Vagina (tissue), 2 donors: ENCODE data around the gene MAPK1. TPM values are rescaled to one million over a fixed set of nuclear protein-coding genes. Genes with fewer than 3 reads are reported as not detected.
"Not testable (repeated sequence)": the region's sequence is repeated elsewhere in the genome, so short reads cannot be mapped to it uniquely, and the experiment has no call there.

Experiments used
- DNase-seq, 2 donors: peaks; one replicate each; pipeline ENCODE4 v3.0.0-alpha.2; 2017; ENCODE audit errors: extremely low spot score in 2 of 2
- H3K27ac ChIP-seq: fragments of 200-600 bp; sonication (generic); one replicate; pipeline ENCODE4 v1.5.1; 2019
- H3K27me3 ChIP-seq: fragments of 200-600 bp; sonication (generic); one replicate; pipeline ENCODE4 v1.5.1; 2019
- H3K36me3 ChIP-seq, 2 donors: fragments of 200-600 bp; sonication (generic); one replicate each; pipeline ENCODE4 v1.5.1; 2017 to 2019
- H3K4me1 ChIP-seq: fragments of 200-600 bp; sonication (generic); one replicate; pipeline ENCODE4 v1.5.1; 2019
- H3K4me3 ChIP-seq, 2 donors: fragments of 200-600 bp; sonication (generic); 1 replicate in 1 of 2; 2 replicates in 1 of 2; pipeline ENCODE4 v1.5.1; 2016 to 2019
- H3K9me3 ChIP-seq: fragments of 200-600 bp; sonication (generic); one replicate; pipeline ENCODE4 v1.5.1; 2019
- CTCF ChIP-seq, 3 experiments: fragments of 450-650 bp in 2 of 3; fragments of 200-600 bp in 1 of 3; sonication (generic) in 1 of 3; IDR thresholded peaks; one replicate each; pipeline ENCODE4 v1.5.1; 2017 to 2019; ENCODE audit warnings: antibody characterized with exemption in 3 of 3, mild to moderate bottlenecking in 2 of 3, moderate library complexity in 2 of 3
- POLR2A ChIP-seq, 2 donors: fragments of 450-650 bp; IDR thresholded peaks; one replicate each; pipeline ENCODE4 v1.6.1; 2017; ENCODE audit warnings: antibody characterized with exemption in 2 of 2, mild to moderate bottlenecking in 2 of 2, moderate library complexity in 2 of 2
- POLR2AphosphoS5 ChIP-seq, 2 donors: sonication (generic); formaldehyde crosslinking; IDR thresholded peaks; one replicate each; pipeline ENCODE4 v1.9.0; 2017; ENCODE audit warnings: antibody characterized with exemption in 2 of 2, mild to moderate bottlenecking in 2 of 2, low read depth in 1 of 2; ENCODE audit not compliant: insufficient read depth in 1 of 2
- intact Hi-C: fragments of 100-400 bp; cut with DNase I; formaldehyde crosslinking; loops from one replicate; pipeline ENCODE4 v1.15.1; 2023
- total RNA-seq: library from RNA; depleted of rRNA; stranded (reverse); fragments of >200 nt; gene quantifications from one replicate; pipeline ENCODE4 v1.2.3, GENCODE V29; 2016

Gene MAPK1
- total RNA-seq, 1 donor from 2014 or later: 44.9 TPM

- Histone ChIP-seq H3K4me3 (no peak overlapping the region), H3K27me3 (no peaks in the 10 kb centered on the region), H3K4me1 (peaks cover 3% of the 10 kb centered on the region), H3K9me3 (no peaks in the 10 kb centered on the region), H3K36me3 (no peaks in the 10 kb centered on the region), H3K27ac (no peak overlapping the region)
- DNase-seq: no peak
- TF ChIP-seq CTCF (IDR thresholded peaks at IDR 0.05): no peak
- intact Hi-C loops: no loop called here
These were observed 148.9 kb downstream of the MAPK1 start for GRCh38 chr22:21718499-21718898.

- intact Hi-C loops, DNase-seq, H3K27me3 ChIP-seq, H3K36me3 ChIP-seq, H3K27ac ChIP-seq, H3K4me3 ChIP-seq, H3K4me1 ChIP-seq, H3K9me3 ChIP-seq: not testable (repeated sequence)
These were observed 150.9 kb downstream of the MAPK1 start for GRCh38 chr22:21716395-21717122.

DNA sequence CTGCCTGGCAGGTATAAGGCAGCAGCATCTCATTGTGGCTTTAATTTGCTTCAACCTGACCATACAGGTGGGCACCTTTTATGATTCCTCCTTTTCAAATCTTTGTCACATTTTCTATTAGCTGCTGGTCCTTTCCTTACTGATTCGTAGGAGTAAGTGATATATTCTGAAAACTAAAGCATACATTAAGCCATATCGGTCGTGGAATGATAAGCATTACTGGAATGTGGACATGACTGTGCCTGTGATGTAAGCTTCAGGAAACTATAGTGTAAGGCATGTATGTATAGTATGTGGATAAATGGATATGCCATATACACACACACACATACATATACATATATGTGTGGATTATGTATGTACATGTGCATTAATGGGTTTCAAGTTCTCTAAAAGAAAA is 152.7 kb downstream of the MAPK1 start:
- DNase-seq: no peak
- no peaks in the 10 kb centered on the region for H3K27me3 ChIP-seq
- H3K9me3 ChIP-seq: no peaks in the 10 kb centered on the region
- no peak for TF ChIP-seq POLR2AphosphoS5 (IDR thresholded peaks at IDR 0.05; ENCODE audit: insufficient read depth in 1 of 2, low read depth in 1 of 2)
- TF ChIP-seq CTCF (IDR thresholded peaks at IDR 0.05): no peak
- no peak for TF ChIP-seq POLR2A (IDR thresholded peaks at IDR 0.05)
- intact Hi-C loops: loop anchor here (5.0 kb wide), 1 partner anchor 223 kb away; no protein-coding TSS in a partner anchor
- no peak overlapping the region for H3K4me3 ChIP-seq
- no peaks in the 10 kb centered on the region for H3K36me3 ChIP-seq
- H3K4me1 ChIP-seq: peaks cover 10% of the 10 kb centered on the region
- H3K27ac ChIP-seq: no peak overlapping the region

DNA sequence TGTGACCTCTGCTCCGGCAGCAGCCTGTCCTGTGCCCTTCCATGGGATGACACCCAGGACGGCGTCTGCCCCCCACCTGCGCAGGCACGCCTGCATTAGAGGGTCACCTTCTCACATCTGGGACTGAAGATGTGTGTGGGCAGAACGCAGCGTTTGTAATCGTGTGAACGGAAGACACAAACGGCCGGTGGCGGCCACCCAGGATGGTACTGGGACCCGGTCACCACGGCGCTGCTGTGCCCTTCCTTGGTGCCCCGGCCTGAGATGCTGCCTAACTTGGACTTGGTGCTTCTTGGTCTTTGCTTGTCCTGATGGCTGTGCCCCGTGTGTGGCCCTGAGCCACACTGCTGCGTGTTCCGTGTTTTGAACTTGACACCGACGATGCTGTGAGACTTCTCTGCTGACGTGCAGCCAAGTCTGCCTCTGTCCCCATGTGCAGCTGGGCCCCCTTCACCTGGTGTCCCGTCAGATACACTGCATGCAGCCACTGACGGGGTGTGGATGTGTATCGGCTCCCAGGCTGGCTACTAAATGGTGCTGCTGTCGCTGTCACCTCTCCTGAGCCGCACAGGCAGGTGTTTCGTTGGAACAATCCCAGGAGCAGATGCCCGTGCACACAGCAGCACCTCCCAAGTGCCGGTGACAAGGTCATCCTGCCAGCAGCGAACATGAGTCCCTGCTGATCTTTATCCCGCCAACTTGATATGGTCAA is 153.2 kb downstream of the MAPK1 start:
- H3K36me3 ChIP-seq: no peaks in the 10 kb centered on the region
- H3K27me3 ChIP-seq: no peaks in the 10 kb centered on the region
- intact Hi-C loops: loop anchor here (5.0 kb wide), 1 partner anchor 223 kb away; no protein-coding TSS in a partner anchor
- no peak overlapping the region for H3K4me3 ChIP-seq
- TF ChIP-seq CTCF (IDR thresholded peaks at IDR 0.05): no peak
- TF ChIP-seq POLR2AphosphoS5 (IDR thresholded peaks at IDR 0.05; ENCODE audit: insufficient read depth in 1 of 2, low read depth in 1 of 2): no peak
- TF ChIP-seq POLR2A (IDR thresholded peaks at IDR 0.05): no peak
- no peak overlapping the region for H3K27ac ChIP-seq
- no peaks in the 10 kb centered on the region for H3K9me3 ChIP-seq
- DNase-seq: no peak
- peaks cover 10% of the 10 kb centered on the region for H3K4me1 ChIP-seq

DNA sequence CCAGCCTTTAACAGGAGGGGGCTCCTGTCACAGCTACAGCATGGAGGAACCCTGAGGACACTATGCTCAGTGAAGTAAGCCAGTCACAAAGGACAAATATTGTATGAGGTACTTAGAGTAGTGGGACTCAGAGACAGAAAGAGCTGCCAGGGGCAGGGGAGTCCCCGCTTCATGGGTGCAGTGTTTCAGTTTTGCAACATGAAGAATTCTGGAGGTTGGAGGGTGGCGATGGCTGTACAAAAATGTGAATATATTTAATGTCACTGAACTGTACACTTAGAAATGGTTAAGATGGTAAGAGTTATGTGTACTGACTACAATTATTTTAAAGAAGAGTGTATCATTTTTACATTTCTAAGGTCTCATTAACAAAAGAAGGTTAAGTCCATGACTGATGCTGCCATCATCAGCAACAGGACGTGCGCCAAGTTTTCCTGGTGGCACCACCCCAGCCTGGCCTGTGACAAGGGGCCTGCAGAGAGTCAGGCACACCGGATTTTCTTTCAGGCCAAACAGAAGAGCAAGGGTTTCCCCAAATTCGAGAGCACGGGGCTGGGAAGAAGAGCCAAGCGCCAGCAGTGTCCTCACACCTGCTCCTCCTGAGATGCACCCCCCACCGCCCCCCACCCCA is 153.9 kb downstream of the MAPK1 start:
- no peaks in the 10 kb centered on the region for H3K27me3 ChIP-seq
- H3K36me3 ChIP-seq: no peaks in the 10 kb centered on the region
- H3K4me3 ChIP-seq: peak overlapping the region in 1 of 2 donors; percentile 4
- peaks cover 10% of the 10 kb centered on the region for H3K4me1 ChIP-seq
- H3K27ac ChIP-seq: no peak overlapping the region
- no peak for TF ChIP-seq POLR2AphosphoS5 (IDR thresholded peaks at IDR 0.05; ENCODE audit: insufficient read depth in 1 of 2, low read depth in 1 of 2)
- TF ChIP-seq POLR2A (IDR thresholded peaks at IDR 0.05): no peak
- no peak for TF ChIP-seq CTCF (IDR thresholded peaks at IDR 0.05)
- no peak for DNase-seq
- intact Hi-C loops: loop anchor here (5.0 kb wide), 1 partner anchor 224 kb away; no protein-coding TSS in a partner anchor
- no peaks in the 10 kb centered on the region for H3K9me3 ChIP-seq
